SK-N-SH (cell line): Measurements from ENCODE around the gene QSER1. TPM values are rescaled to one million over a fixed set of nuclear protein-coding genes. Genes with fewer than 3 reads are reported as not detected.

Experiments
- CTCF ChIA-PET: fragments of 300-600, 350-600 bp; formaldehyde crosslinking; extraction: SDS; loops from one replicate; lab custom pipeline; 2021; lab: Yijun Ruan, JAX
- POLR2A ChIA-PET: fragments of 350-600 bp; sonication (Branson Sonifier 250); formaldehyde crosslinking; extraction: SDS; loops from one replicate; lab custom pipeline; 2020; ENCODE audit warnings: antibody characterized with exemption, inconsistent platforms; lab: Yijun Ruan, JAX
- DNase-seq: peaks from one replicate; pipeline ENCODE4 v3.0.0; 2012
- H2AFZ ChIP-seq: fragments of 200-600 bp; sonication (generic); 2 replicates; pipeline ENCODE4 v1.8.1; 2016; ENCODE audit warnings: antibody characterized with exemption, mild to moderate bottlenecking, low read depth
- H3F3A ChIP-seq: fragments of 200-600 bp; sonication (generic); replicated peaks from 2 replicates; pipeline ENCODE3; 2016; ENCODE audit warnings: antibody characterized with exemption, mild to moderate bottlenecking; ENCODE audit not compliant: insufficient read depth
- H3K27ac ChIP-seq, 2 experiments: fragments of 200-500 bp in 1 of 2; fragments of 200-600 bp in 1 of 2; sonication (Bioruptor generic) in 1 of 2; sonication (generic), shearing (Covaris generic) in 1 of 2; 2 replicates each; pipeline versions ENCODE4 v1.5.1 to v1.6.1; 2014 to 2016; ENCODE audit warnings: low read depth in 2 of 2, inconsistent platforms in 1 of 2, low read length in 1 of 2, mild to moderate bottlenecking in 1 of 2, mixed read lengths in 1 of 2
- H3K27me3 ChIP-seq: fragments of 200-600 bp; sonication (generic), shearing (Covaris generic); 2 replicates; pipeline ENCODE4 v1.6.1; 2016; ENCODE audit warnings: mixed run types; ENCODE audit not compliant: insufficient read depth
- H3K36me3 ChIP-seq, 2 experiments: fragments of 200-500 bp in 1 of 2; fragments of 200-600 bp in 1 of 2; sonication (Bioruptor generic) in 1 of 2; sonication (generic) in 1 of 2; replicated peaks in 1 of 2; 2 replicates each; pipeline versions ENCODE3 to v1.5.1; 2014 to 2016; ENCODE audit warnings: low read length in 1 of 2, mild to moderate bottlenecking in 1 of 2; ENCODE audit not compliant: insufficient read depth in 2 of 2, control insufficient read depth in 1 of 2
- H3K4me1 ChIP-seq, 2 experiments: fragments of 200-500 bp in 1 of 2; fragments of 200-600 bp in 1 of 2; sonication (Bioruptor generic) in 1 of 2; sonication (generic), shearing (Covaris generic) in 1 of 2; 2 replicates each; pipeline versions ENCODE4 v1.5.1 to v1.6.1; 2014 to 2016; ENCODE audit warnings: low read depth in 1 of 2, low read length in 1 of 2, mixed run types in 1 of 2; ENCODE audit not compliant: insufficient read depth in 2 of 2, control insufficient read depth in 1 of 2
- H3K4me2 ChIP-seq: fragments of 200-600 bp; sonication (generic), shearing (Covaris generic); 2 replicates; pipeline ENCODE4 v1.6.1; 2017; ENCODE audit warnings: mixed run types
- H3K4me3 ChIP-seq, 2 experiments: fragments of 200-500 bp in 1 of 2; fragments of 200-600 bp in 1 of 2; sonication (Bioruptor generic) in 1 of 2; sonication (generic), shearing (Covaris generic) in 1 of 2; 2 replicates each; pipeline versions ENCODE4 v1.5.1 to v1.8.1; 2014 to 2016; ENCODE audit warnings: low read depth in 2 of 2, inconsistent platforms in 1 of 2, low read length in 1 of 2, mild to moderate bottlenecking in 1 of 2, mixed read lengths in 1 of 2, moderate library complexity in 1 of 2
- H3K79me2 ChIP-seq: fragments of 200-600 bp; sonication (generic); 2 replicates; pipeline ENCODE4 v1.8.1; 2017; ENCODE audit warnings: mild to moderate bottlenecking; ENCODE audit not compliant: insufficient read depth
- H3K9ac ChIP-seq: fragments of 200-600 bp; sonication (generic); 2 replicates; pipeline ENCODE4 v1.6.1; 2017; ENCODE audit warnings: mixed run types
- H3K9me2 ChIP-seq: fragments of 200-600 bp; sonication (generic); 2 replicates; pipeline ENCODE4 v1.6.1; 2017; ENCODE audit warnings: mixed run types
- H3K9me3 ChIP-seq: fragments of 200-600 bp; sonication (generic); 2 replicates; pipeline ENCODE4 v1.6.1; 2017; ENCODE audit warnings: mixed run types, mild to moderate bottlenecking, moderate library complexity
- H4K20me1 ChIP-seq: fragments of 200-600 bp; sonication (generic); 2 replicates; pipeline ENCODE4 v1.6.1; 2017; ENCODE audit warnings: mild to moderate bottlenecking, mixed run types; ENCODE audit not compliant: insufficient read depth
- ELF1 ChIP-seq: IDR thresholded peaks from 2 replicates; pipeline ENCODE4 v1.4.0; 2012
- EZH2phosphoT487 ChIP-seq: fragments of 200-600 bp; sonication (generic); IDR thresholded peaks from 2 replicates; pipeline ENCODE4 v1.6.1; 2017; ENCODE audit warnings: low read depth, mixed run types, mild to moderate bottlenecking, antibody characterized with exemption, moderate library complexity, borderline replicate concordance
- FOSL2 ChIP-seq: IDR thresholded peaks from 2 replicates; pipeline ENCODE4 v1.4.0; 2012; ENCODE audit warnings: low read depth, mild to moderate bottlenecking, moderate library complexity, borderline replicate concordance
- IRF3 ChIP-seq: fragments of 150-350 bp; IDR thresholded peaks from 2 replicates; pipeline ENCODE4 v1.6.1; 2016; ENCODE audit warnings: mild to moderate bottlenecking, low read depth, low read length
- JUND ChIP-seq: IDR thresholded peaks from 2 replicates; pipeline ENCODE4 v1.4.0; 2012
- MEF2A ChIP-seq: IDR thresholded peaks from 2 replicates; pipeline ENCODE4 v1.4.0; 2012; ENCODE audit warnings: low read depth, borderline replicate concordance
- NFIC ChIP-seq: IDR thresholded peaks from 2 replicates; pipeline ENCODE4 v1.4.0; 2012; ENCODE audit warnings: borderline replicate concordance
- POLR2AphosphoS5 ChIP-seq: IDR thresholded peaks from 2 replicates; pipeline ENCODE4 v1.6.1; 2012; ENCODE audit warnings: low read depth, low read length
- RCOR1 ChIP-seq: fragments of 150-350 bp; IDR thresholded peaks from 2 replicates; pipeline ENCODE4 v1.6.1; 2017; ENCODE audit warnings: antibody characterized with exemption, low read length
- RFX5 ChIP-seq: IDR thresholded peaks from 2 replicates; pipeline ENCODE4 v1.6.1; 2012; ENCODE audit warnings: mild to moderate bottlenecking, improper control_type of control experiment, low read length
- SIN3A ChIP-seq: IDR thresholded peaks from 2 replicates; pipeline ENCODE4 v1.6.1; 2012; ENCODE audit warnings: low read depth, mild to moderate bottlenecking, low read length, moderate library complexity, borderline replicate concordance
- SMC3 ChIP-seq: IDR thresholded peaks from 2 replicates; pipeline ENCODE4 v1.6.1; 2012; ENCODE audit warnings: low read depth, low read length, improper control_type of control experiment
- TAF1 ChIP-seq: IDR thresholded peaks from 2 replicates; pipeline ENCODE4 v1.6.1; 2012; ENCODE audit warnings: low read depth, mild to moderate bottlenecking, low read length, moderate library complexity, borderline replicate concordance
- TCF12 ChIP-seq: IDR thresholded peaks from 2 replicates; pipeline ENCODE4 v1.4.0; 2012
- USF1 ChIP-seq: IDR thresholded peaks from 2 replicates; pipeline ENCODE4 v1.4.0; 2012; ENCODE audit warnings: low read depth, borderline replicate concordance
- YY1 ChIP-seq: IDR thresholded peaks from 2 replicates; pipeline ENCODE4 v1.4.0; 2012; ENCODE audit warnings: low read depth, mild to moderate bottlenecking
- WGBS: methylation state at CpG from one replicate; pipeline ENCODE4 v1.1.6; 2017; ENCODE audit warnings: low lambda C conversion rate; 5-methylcytosine and 5-hydroxymethylcytosine counted together
- polyA plus RNA-seq, 3 experiments: library from polyadenylated mRNA; depleted of rRNA; stranded (reverse); fragments of >200 nt; gene quantifications; 2 replicates each; pipeline ENCODE4 v1.2.3, GENCODE V29; 2012
- TF ChIP-seq, protein P1 (sequence below): fragments of 200-600 bp; sonication (generic); IDR thresholded peaks from 2 replicates; pipeline ENCODE4 v1.6.1; 2017; ENCODE audit warnings: antibody characterized with exemption, mild to moderate bottlenecking, moderate library complexity
- TF ChIP-seq, protein P2 (sequence below): IDR thresholded peaks from 2 replicates; pipeline ENCODE4; 2012

QSER1 gene
- polyA plus RNA-seq, 1 of the 3 experiments (the other 2 are of a cell fraction), result 4.2 TPM

- TF ChIP-seq, protein P1, sequence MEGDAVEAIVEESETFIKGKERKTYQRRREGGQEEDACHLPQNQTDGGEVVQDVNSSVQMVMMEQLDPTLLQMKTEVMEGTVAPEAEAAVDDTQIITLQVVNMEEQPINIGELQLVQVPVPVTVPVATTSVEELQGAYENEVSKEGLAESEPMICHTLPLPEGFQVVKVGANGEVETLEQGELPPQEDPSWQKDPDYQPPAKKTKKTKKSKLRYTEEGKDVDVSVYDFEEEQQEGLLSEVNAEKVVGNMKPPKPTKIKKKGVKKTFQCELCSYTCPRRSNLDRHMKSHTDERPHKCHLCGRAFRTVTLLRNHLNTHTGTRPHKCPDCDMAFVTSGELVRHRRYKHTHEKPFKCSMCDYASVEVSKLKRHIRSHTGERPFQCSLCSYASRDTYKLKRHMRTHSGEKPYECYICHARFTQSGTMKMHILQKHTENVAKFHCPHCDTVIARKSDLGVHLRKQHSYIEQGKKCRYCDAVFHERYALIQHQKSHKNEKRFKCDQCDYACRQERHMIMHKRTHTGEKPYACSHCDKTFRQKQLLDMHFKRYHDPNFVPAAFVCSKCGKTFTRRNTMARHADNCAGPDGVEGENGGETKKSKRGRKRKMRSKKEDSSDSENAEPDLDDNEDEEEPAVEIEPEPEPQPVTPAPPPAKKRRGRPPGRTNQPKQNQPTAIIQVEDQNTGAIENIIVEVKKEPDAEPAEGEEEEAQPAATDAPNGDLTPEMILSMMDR, result no peak
- TF ChIP-seq MEF2A (no peak), JUND (no peak), TAF1 (no peak), IRF3 (no peak)
These were observed 108.7 kb downstream of the QSER1 start (continued) for GRCh38 chr11:33001281-33001680.

DNA sequence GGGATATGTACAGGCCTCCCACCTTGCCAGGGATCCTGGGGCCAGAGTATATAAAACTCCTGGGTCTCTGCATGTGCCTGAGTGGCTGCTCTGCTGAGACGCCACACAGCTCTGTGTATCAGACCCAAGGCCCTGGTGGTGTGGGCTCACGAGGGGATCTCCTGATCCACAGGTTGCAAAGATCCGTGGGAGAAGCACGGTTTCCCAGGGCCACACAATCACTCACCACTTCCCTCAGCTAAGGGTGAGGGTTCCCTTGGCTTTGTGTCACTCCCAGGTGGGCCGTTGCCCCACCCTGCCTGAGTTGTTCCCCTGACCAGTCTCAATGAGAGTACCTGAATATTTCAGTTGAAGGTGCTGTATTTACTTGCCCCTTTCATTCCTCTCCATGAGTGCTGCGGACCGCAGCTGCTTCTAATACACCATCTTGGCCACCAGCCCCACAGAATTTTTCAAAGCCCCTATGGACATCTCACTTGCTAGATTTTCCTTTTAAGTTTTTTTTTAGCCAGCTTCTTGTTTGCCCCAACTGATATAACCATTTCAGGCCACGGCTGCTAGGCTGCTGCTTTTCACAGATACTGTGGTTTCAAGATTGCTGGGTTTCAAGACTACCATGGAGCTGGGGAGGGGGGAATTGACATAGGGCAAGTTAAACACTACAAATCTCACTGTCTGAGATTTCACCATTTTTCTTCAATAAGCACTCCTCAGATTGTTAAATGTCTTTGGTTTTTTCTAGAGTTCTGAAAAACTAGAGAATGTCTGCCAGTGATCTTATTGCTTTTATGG is 109.3 kb downstream of the QSER1 start:
- Histone ChIP-seq H4K20me1 (no peaks in the 10 kb centered on the region), H3K27me3 (no peaks in the 10 kb centered on the region), H2AFZ (no peak overlapping the region), H3F3A (peaks cover 13% of the 10 kb centered on the region), H3K36me3 (no peaks in the 10 kb centered on the region), H3K79me2 (no peaks in the 10 kb centered on the region), H3K9me2 (no peaks in the 10 kb centered on the region), H3K9ac (no peak overlapping the region), H3K9me3 (peaks cover 5% of the 10 kb centered on the region; the same call in 1 of the 2 replicates), H3K4me2 (no peak overlapping the region), H3K27ac (no peak overlapping the region), H3K4me3 (no peak overlapping the region), H3K4me1 (peaks cover 0 to 10% of the 10 kb centered on the region in 2 experiments; a peak in 2 of 4 replicates)
- TF ChIP-seq USF1 (no peak), ELF1 (no peak), SMC3 (no peak), SIN3A (no peak), YY1 (no peak)
- CTCF ChIA-PET, result interaction anchor here (1.1 kb wide), 1 partner anchor 64 kb away, joined by 3 read pairs; no protein-coding TSS in a partner anchor
- no peak for DNase-seq
- WGBS, result 86% methylated on average over 7 of the region's 8 CpGs
- POLR2A ChIA-PET, result no interaction called here

DNA sequence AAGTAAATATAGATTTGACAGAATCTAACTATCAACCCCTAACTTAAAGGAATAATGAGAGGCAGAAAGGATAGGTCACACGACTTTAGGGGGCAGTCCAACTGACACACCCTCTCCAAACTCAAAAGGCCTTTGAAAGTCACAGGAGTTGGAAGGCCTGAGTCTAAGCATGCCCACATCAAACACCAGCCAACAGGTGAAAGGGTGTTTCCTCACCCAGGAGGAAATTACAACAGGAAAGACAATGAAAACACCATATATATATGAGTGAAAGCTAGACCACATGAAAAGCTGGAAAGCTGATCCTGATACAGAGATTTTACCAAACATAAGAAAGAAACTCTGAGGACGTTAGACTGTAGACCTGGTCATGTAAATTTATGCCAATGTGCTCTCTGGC is 112.6 kb downstream of the QSER1 start:
- H4K20me1 ChIP-seq, result no peaks in the 10 kb centered on the region
- H3K36me3 ChIP-seq, result no peaks in the 10 kb centered on the region
- ChIA-PET POLR2A (no interaction called here), CTCF (interaction anchor here (1.2 kb wide), 1 partner anchor 11 kb away, joined by 3 read pairs; the partner anchor contains the start of gene DEPDC7)
- no peaks in the 10 kb centered on the region for H3K9me2 ChIP-seq
- no peak for DNase-seq
- no peak overlapping the region for H3K27ac ChIP-seq
- H3F3A ChIP-seq, result peaks cover 3% of the 10 kb centered on the region
- no peak overlapping the region for H2AFZ ChIP-seq
- WGBS, result 76% methylated on average over 2 of the region's 2 CpGs
- no peaks in the 10 kb centered on the region for H3K27me3 ChIP-seq
- no peaks in the 10 kb centered on the region for H3K9me3 ChIP-seq
- no peaks in the 10 kb centered on the region for H3K79me2 ChIP-seq
- peaks cover 0 to 10% of the 10 kb centered on the region in 2 experiments; a peak in 2 of 4 replicates for H3K4me1 ChIP-seq
- no peak overlapping the region for H3K4me3 ChIP-seq
- no peak overlapping the region for H3K4me2 ChIP-seq
- no peak overlapping the region for H3K9ac ChIP-seq
- TF ChIP-seq ELF1 (no peak), NFIC (no peak), FOSL2 (no peak), POLR2AphosphoS5 (no peak), RFX5 (no peak), EZH2phosphoT487 (no peak), TAF1 (no peak), RCOR1 (no peak), IRF3 (no peak), TCF12 (no peak)
- TF ChIP-seq, protein P2, sequence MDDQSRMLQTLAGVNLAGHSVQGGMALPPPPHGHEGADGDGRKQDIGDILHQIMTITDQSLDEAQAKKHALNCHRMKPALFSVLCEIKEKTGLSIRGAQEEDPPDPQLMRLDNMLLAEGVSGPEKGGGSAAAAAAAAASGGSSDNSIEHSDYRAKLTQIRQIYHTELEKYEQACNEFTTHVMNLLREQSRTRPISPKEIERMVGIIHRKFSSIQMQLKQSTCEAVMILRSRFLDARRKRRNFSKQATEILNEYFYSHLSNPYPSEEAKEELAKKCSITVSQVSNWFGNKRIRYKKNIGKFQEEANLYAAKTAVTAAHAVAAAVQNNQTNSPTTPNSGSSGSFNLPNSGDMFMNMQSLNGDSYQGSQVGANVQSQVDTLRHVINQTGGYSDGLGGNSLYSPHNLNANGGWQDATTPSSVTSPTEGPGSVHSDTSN, result no peak
